ENCODE measurements around the gene GPRC5C. TPM values are rescaled to one million over a fixed set of nuclear protein-coding genes. Genes with fewer than 3 reads are reported as not detected.

The GPRC5C gene
- total and polyA plus RNA-seq, 9 of the 15 experiments (the other 6 are each of a cell fraction or from before 2014, with no cell fraction given), result 0.28 to 9.0 (median 4.1) TPM

DNA sequence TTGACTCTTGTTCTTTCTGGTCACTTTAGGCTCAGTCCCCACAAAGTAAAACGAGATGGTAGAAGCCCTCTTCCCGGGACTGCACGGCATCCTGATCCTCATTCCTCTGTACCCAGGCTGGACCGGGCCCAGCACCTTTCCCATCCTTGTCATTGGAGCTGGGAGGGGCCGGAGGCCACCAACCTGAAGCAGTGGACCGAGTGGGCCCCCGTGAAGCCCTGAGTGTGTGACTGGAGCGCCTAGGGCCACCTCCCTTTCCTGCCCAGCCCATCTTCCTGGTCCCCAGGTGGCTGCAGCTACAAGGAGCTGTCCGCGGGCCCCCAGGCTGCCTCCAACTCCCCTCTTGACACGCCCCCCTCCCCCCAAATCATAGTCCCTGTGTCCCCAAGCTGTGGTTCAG, 17.4 kb downstream of the GPRC5C start:
- no peak overlapping the region for H3K4me3 ChIP-seq
- DNase-seq (ENCODE audit: extremely low read depth in 1 of 4, low spot score in 3 of 4) (no peak), FAIRE-seq (no peak), ATAC-seq (no peak)
- H3K9me3 ChIP-seq (replicated peaks; ENCODE audit: control insufficient read depth, insufficient read depth, low read depth, low read length), result no peaks in the 10 kb centered on the region
- H3K27ac ChIP-seq (ENCODE audit: extremely low read depth, low read depth, low read length), result no peak overlapping the region
- TF ChIP-seq HCFC1 (IDR thresholded peaks at IDR 0.05; ENCODE audit: low read depth, low read length), result no peak
- TF ChIP-seq CHD4 (IDR thresholded peaks at IDR 0.05; ENCODE audit: insufficient read depth, insufficient replicate concordance, low read depth, low read length, poor library complexity, severe bottlenecking), result no peak
- no peak for TF ChIP-seq ZNF717 (CRISPR knock-in tag; IDR thresholded peaks at IDR 0.05)
- TF ChIP-seq FOSL1 (tag; conservative IDR thresholded peaks at IDR 0.05), result no peak
- no peak for TF ChIP-seq CHCHD3 (CRISPR knock-in tag; IDR thresholded peaks at IDR 0.05)
- TF ChIP-seq RBBP5 (IDR thresholded peaks at IDR 0.05; ENCODE audit: borderline replicate concordance, insufficient read depth, low read length, poor library complexity, severe bottlenecking), result no peak
- TF ChIP-seq YY1 (IDR thresholded peaks at IDR 0.05; ENCODE audit: borderline replicate concordance in 1 of 3, control insufficient read depth in 1 of 3, extremely low read depth in 1 of 3, insufficient read depth in 3 of 3, insufficient read length in 1 of 3, insufficient replicate concordance in 2 of 3, low read depth in 1 of 3, low read length in 2 of 3), result no peak
- TF ChIP-seq CREB1 (IDR thresholded peaks at IDR 0.05), result no peak
- no peak for TF ChIP-seq CREB1 (CRISPR knock-in tag; IDR thresholded peaks at IDR 0.05)
- no peak for TF ChIP-seq ETV6 (IDR thresholded peaks at IDR 0.05; ENCODE audit: borderline replicate concordance in 1 of 2, low read depth in 2 of 2, low read length in 1 of 2)
- TF ChIP-seq ETV6 (CRISPR knock-in tag; IDR thresholded peaks at IDR 0.05; ENCODE audit: borderline replicate concordance), result no peak
- TF ChIP-seq, protein P1, sequence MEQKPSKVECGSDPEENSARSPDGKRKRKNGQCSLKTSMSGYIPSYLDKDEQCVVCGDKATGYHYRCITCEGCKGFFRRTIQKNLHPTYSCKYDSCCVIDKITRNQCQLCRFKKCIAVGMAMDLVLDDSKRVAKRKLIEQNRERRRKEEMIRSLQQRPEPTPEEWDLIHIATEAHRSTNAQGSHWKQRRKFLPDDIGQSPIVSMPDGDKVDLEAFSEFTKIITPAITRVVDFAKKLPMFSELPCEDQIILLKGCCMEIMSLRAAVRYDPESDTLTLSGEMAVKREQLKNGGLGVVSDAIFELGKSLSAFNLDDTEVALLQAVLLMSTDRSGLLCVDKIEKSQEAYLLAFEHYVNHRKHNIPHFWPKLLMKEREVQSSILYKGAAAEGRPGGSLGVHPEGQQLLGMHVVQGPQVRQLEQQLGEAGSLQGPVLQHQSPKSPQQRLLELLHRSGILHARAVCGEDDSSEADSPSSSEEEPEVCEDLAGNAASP (IDR thresholded peaks at IDR 0.05), result no peak
- no peak for TF ChIP-seq ZSCAN29 (IDR thresholded peaks at IDR 0.05)
- TF ChIP-seq, protein P2, sequence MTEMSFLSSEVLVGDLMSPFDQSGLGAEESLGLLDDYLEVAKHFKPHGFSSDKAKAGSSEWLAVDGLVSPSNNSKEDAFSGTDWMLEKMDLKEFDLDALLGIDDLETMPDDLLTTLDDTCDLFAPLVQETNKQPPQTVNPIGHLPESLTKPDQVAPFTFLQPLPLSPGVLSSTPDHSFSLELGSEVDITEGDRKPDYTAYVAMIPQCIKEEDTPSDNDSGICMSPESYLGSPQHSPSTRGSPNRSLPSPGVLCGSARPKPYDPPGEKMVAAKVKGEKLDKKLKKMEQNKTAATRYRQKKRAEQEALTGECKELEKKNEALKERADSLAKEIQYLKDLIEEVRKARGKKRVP (CRISPR knock-in tag; IDR thresholded peaks at IDR 0.05), result no peak
- no peak for TF ChIP-seq SREBF2 (CRISPR knock-in tag; IDR thresholded peaks at IDR 0.05)
- no peak for TF ChIP-seq NRF1 (conservative IDR thresholded peaks at IDR 0.05 in 1 of 2, IDR thresholded peaks at IDR 0.05 in 1 of 2)
- no peaks in the 10 kb centered on the region for H4K20me1 ChIP-seq (replicated peaks; ENCODE audit: control insufficient read depth, insufficient read depth, low read length)
- BruUV-seq (replicated peaks), result no TSS peak
- peaks cover 14 to 56% of the 10 kb centered on the region in 2 experiments; a peak in 4 of 5 replicates for H3K27me3 ChIP-seq (ENCODE audit: control insufficient read depth in 2 of 2, insufficient read depth in 2 of 2, low read length in 2 of 2)
- H3K4me1 ChIP-seq (replicated peaks in 1 of 2; ENCODE audit: control insufficient read depth in 2 of 2, insufficient read depth in 2 of 2, low read length in 2 of 2), result peaks cover 6 to 24% of the 10 kb centered on the region in 2 experiments; a peak in 4 of 5 replicates
- in situ Hi-C loops (cut with MboI) (no loop called here), intact Hi-C loops (cut with micrococcal nuclease) (no loop called here)
- H3K36me3 ChIP-seq (ENCODE audit: control insufficient read depth, insufficient read depth, low read length), result no peaks in the 10 kb centered on the region
- H3K79me2 ChIP-seq (ENCODE audit: control insufficient read depth, insufficient read depth, low read length), result no peaks in the 10 kb centered on the region
- no peak overlapping the region for H2AFZ ChIP-seq (ENCODE audit: low read depth, low read length)
- ChIA-PET CTCF (ENCODE audit: low intra/inter-chr PET ratio) (no interaction called here), POLR2A (interaction anchor here (0.6 kb wide), 1 partner anchor 92 kb away, joined by 4 read pairs; no protein-coding TSS in a partner anchor)
- 10% methylated on average over 10 of the region's 11 CpGs for WGBS (ENCODE audit: insufficient coverage, low coverage, missing lambda C conversion rate)
- H3K4me2 ChIP-seq (ENCODE audit: insufficient read depth, low read length), result no peak overlapping the region
- no peak overlapping the region for H3K9ac ChIP-seq (ENCODE audit: insufficient read depth in 1 of 2, low read depth in 2 of 2, low read length in 2 of 2)
- H3K9me1 ChIP-seq (ENCODE audit: control insufficient read depth, insufficient read depth, low read length), result no peaks in the 10 kb centered on the region
